Lower lobe of right lung (tissue), 2 donors: ENCODE measurements around the gene RTN4. TPM values are rescaled to one million over a fixed set of nuclear protein-coding genes. Genes with fewer than 3 reads are reported as not detected.

Experiments
- ATAC-seq, 2 donors: fragments of 200-7000 bp; cut with Tn5 transposase; one replicate each; pipeline ENCODE4 v1.9.1; 2020 to 2022; ENCODE audit warnings: mild to moderate bottlenecking in 2 of 2, moderate library complexity in 2 of 2
- DNase-seq: peaks from one replicate; pipeline ENCODE4 v3.0.0-alpha.2; 2020
- H3K27ac ChIP-seq: fragments of 200-600 bp; one replicate; pipeline ENCODE4 v1.8.0; 2022
- H3K27me3 ChIP-seq: fragments of 200-600 bp; one replicate; pipeline ENCODE4 v1.8.0; 2022; ENCODE audit warnings: low read depth
- H3K36me3 ChIP-seq: fragments of 200-600 bp; one replicate; pipeline ENCODE4 v1.8.0; 2022; ENCODE audit warnings: mild to moderate bottlenecking
- H3K4me1 ChIP-seq: fragments of 200-600 bp; one replicate; pipeline ENCODE4 v1.8.0; 2022
- H3K4me3 ChIP-seq: fragments of 200-600 bp; one replicate; pipeline ENCODE4 v1.8.0; 2022; ENCODE audit warnings: mild to moderate bottlenecking
- H3K9me3 ChIP-seq: fragments of 200-600 bp; one replicate; pipeline ENCODE4 v1.8.0; 2022
- CTCF ChIP-seq: fragments of 200-600 bp; IDR thresholded peaks from one replicate; pipeline ENCODE4 v1.8.0; 2022; ENCODE audit warnings: antibody characterized with exemption, mild to moderate bottlenecking
- intact Hi-C: fragments of 100-400 bp; cut with DNase I; formaldehyde crosslinking; loops from one replicate; pipeline ENCODE4 v1.11.0; 2022
- total RNA-seq: library from RNA; stranded (reverse); fragmentation: NEBNext Ultra II Directional; extraction: Animal tissue kit (Norgen Biotek cat#: 25700); gene quantifications from one replicate; pipeline ENCODE4 v1.2.1, GENCODE V29; 2021
- donor health status: DM: no; HTN: yes; CAD: no; lungs with severe emphysema.

RTN4 gene
- total RNA-seq, 1 donor from 2014 or later = 317 TPM

GRCh38 chr2:55062754-55063153, 12.5 kb upstream of the RTN4 start:
- no peaks in the 10 kb centered on the region for H3K4me1 ChIP-seq
- no peaks in the 10 kb centered on the region for H3K36me3 ChIP-seq
- no peak overlapping the region for H3K4me3 ChIP-seq
- TF ChIP-seq CTCF = no peak
- no peak for DNase-seq
- intact Hi-C loops = no loop called here
- no peaks in the 10 kb centered on the region for H3K9me3 ChIP-seq
- H3K27ac ChIP-seq = no peak overlapping the region
- no peaks in the 10 kb centered on the region for H3K27me3 ChIP-seq
- no peak for ATAC-seq

GRCh38 chr2:55061523-55062344, 11.5 kb upstream of the RTN4 start:
- intact Hi-C loops = no loop called here
- ATAC-seq = peak; percentile 87 to 93
- Histone ChIP-seq H3K4me3 (no peak overlapping the region), H3K36me3 (no peaks in the 10 kb centered on the region), H3K27me3 (no peaks in the 10 kb centered on the region), H3K4me1 (no peaks in the 10 kb centered on the region), H3K9me3 (no peaks in the 10 kb centered on the region), H3K27ac (no peak overlapping the region)
- peak; percentile 68 for DNase-seq
- TF ChIP-seq CTCF = no peak

GRCh38 chr2:55059793-55060192, 9.5 kb upstream of the RTN4 start:
- Histone ChIP-seq H3K27me3 (no peaks in the 10 kb centered on the region), H3K27ac (no peak overlapping the region), H3K4me1 (no peaks in the 10 kb centered on the region), H3K4me3 (no peak overlapping the region), H3K9me3 (no peaks in the 10 kb centered on the region), H3K36me3 (no peaks in the 10 kb centered on the region)
- intact Hi-C loops = no loop called here
- no peak for ATAC-seq
- DNase-seq = no peak
- no peak for TF ChIP-seq CTCF

- no peaks in the 10 kb centered on the region for H3K36me3 ChIP-seq
- no peaks in the 10 kb centered on the region for H3K27me3 ChIP-seq
- peaks cover 4% of the 10 kb centered on the region for H3K4me1 ChIP-seq
- no peak overlapping the region for H3K4me3 ChIP-seq
- intact Hi-C loops = no loop called here
- ATAC-seq (no peak), DNase-seq (no peak)
- H3K9me3 ChIP-seq = no peaks in the 10 kb centered on the region
- TF ChIP-seq CTCF = no peak
- no peak overlapping the region for H3K27ac ChIP-seq
Observed at GRCh38 chr2:55057474-55057873, 7.2 kb upstream of the RTN4 start.

GRCh38 chr2:55056024-55056521, 5.8 kb upstream of the RTN4 start:
- Histone ChIP-seq H3K9me3 (no peaks in the 10 kb centered on the region), H3K4me1 (peaks cover 18% of the 10 kb centered on the region), H3K4me3 (no peak overlapping the region), H3K27ac (no peak overlapping the region), H3K36me3 (no peaks in the 10 kb centered on the region), H3K27me3 (no peaks in the 10 kb centered on the region)
- intact Hi-C loops = no loop called here
- ATAC-seq = no peak
- no peak for TF ChIP-seq CTCF
- no peak for DNase-seq
